HG02642 (cell line): ENCODE data around the gene METTL1.

Experiments used
- ATAC-seq: cut with Tn5 transposase; IDR thresholded peaks from one replicate; pipeline ENCODE4 v1.9.1; 2021; ENCODE audit warnings: mild to moderate bottlenecking; ENCODE audit not compliant: unreplicated experiment, poor library complexity

The METTL1 gene

GRCh38 chr12:57771236-57771872 lies 551 bp downstream of the METTL1 start:
- peak; percentile 70 for ATAC-seq

DNA sequence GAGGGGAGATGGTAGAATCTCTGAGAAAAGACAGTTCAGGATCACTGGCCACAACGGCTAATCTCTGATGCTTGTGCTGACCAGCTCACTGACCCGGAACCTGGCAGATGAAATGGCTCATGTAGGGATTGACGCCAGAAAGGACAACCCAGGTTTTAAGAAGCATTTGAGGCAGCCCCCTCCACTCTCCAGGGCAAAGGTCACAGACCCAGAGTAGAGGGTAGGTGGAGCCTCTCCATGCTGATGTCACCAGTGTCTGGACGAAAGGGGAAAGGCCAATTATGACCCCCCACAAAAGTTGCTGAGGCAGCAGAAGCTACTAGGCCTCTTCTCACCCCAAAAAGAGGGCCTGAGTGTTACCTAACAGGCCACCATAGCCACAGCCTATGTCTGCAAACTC lies 1.2 kb downstream of the METTL1 start:
- no peak for ATAC-seq

DNA sequence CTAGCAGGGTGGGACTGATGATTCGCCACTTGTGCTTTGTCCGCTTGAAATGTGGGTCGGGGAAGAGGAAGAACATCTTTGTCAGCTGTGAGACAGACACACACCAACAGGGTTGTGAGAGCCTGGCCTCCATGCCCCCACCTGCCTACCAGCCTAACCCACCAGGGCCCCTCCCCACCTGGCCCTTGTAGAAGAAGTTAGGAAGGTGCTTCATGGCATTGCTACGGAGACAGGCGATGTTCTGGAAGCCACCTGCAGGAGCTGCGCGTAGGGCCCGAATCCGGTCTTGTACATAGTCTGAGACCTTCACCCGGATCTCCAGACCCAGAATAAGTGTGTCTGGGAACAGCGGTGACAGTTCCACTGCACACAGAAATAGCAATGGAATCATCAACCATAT lies 2.3 kb downstream of the METTL1 start:
- no peak for ATAC-seq

- ATAC-seq, result no peak
These were observed 4.0 kb downstream of the METTL1 start for GRCh38 chr12:57767876-57768275.

DNA sequence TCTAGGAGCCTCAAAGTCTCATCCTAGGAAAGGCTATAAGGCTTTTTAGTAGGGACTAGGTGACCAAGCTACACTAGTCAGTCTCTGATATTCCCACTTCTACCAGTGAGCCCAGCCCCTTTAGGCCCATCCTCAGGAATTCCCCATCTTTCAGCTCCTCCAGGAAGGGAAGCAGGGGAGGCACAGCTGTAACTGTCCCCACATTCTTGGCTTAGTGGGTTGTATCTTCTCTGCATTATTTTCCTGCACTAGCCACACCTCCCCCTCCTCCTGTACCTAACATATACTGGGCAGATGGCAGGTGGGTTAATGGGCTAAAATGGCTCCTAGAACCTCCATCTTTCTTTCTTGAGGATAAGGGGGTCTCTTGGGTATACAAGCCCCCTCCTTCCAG lies 4.6 kb downstream of the METTL1 start:
- no peak for ATAC-seq

DNA sequence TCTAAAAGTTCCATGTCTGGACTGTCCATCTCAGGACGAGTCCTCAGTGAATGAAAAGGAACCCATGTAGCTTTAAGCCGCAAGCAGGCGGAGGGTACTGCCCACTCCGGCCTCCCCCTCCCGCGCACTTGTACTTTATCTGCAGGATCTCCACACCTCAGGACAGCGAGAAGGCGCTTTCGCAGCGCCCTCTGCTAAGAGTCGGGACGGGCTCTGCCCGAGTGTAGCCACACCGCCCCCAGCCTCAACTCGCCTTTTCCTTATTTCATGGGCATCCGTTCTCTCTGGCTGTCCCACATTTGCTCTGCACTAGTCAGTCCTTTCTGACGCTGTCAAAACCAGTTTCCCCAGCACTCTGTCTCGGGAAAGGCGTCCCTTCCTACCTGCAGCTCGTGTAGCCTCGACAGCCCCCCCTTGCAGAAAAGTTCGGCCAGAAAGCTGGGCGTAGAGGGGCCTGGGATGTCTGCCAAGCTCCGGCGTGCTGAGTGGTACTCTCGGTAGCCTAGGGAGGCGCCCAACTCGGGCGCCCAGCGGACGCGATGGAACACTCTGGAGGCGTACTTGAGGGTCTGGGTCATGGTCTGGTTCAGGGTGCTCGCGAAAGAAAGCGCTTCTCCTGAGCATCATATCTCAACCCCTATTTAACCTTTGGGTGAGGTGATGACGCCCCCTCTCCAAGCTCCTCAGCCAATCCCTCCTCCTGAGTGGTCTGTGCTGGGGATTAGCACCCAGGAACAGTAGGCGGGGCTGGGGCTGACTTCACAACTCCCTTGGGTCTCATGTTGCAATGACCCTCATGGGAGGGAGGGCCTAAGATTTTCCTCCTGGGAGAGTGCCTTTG lies 5.2 kb downstream of the METTL1 start, which contains the start of gene CYP27B1:
CYP27B1 (minus strand) TSS at position 615 of the 841 bp plus-strand sequence; CDS start at position 578, 37 bp downstream.
- no peak for ATAC-seq

DNA sequence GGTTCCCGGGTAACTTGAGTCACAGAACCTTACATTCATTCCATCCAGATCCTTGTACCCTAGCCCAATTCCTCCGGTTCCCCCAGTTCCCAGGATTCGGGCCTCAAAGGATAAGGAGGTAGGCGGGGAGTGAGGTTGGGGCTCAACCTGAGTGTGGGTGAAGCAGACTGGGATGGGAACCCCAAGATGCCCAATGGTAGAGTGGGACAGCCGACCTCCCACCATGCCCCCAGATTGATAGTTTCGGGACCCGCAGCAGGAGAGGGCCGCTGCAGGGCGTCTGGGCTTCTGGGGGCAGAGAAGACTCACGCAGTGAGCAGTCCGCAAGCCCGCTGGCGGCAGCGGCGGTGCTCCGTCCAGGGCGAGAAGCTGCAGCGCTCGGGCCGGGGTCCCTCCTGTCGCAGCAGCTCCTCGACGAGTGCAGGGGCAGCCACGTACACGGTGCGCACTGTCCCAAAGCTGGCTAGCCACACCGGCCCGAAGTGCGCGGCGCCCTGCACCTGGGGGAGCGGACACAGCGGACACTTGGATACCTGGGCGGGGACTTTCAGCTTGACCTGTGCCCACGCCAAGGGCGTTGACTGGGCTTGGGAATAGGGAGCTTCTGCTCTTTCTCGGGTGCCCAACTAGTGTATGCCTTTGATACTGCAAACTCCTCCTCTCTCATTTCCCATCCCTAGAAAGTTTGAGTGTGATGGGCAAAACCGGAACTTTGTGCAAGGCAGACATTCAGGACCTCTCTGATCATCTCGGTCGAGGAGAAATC lies 6.0 kb downstream of the METTL1 start:
- ATAC-seq, result no peak

GRCh38 chr12:57765003-57765697 lies 6.8 kb downstream of the METTL1 start:
- ATAC-seq, result peak; percentile 62

DNA sequence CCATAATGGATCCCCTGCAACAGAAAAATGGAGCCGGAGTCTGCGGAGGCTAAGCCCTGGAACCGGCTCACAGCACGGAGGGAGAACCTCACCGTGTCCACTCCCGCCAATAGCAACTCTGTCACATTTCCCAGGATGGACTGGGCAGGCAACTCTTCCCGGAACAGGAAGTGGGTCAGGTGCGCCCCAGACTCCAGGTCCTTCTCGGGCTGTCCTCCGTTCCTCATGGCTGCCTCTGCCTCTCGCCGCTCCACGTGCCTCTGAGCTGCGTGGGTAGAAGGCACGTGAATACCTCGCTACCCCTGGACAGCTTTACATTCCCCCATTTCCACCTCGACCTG lies 7.3 kb downstream of the METTL1 start:
- ATAC-seq, result peak; percentile 3

GRCh38 chr12:57763881-57764661 lies 7.8 kb downstream of the METTL1 start:
- ATAC-seq, result no peak

GRCh38 chr12:57762463-57762862 lies 9.4 kb downstream of the METTL1 start:
- no peak for ATAC-seq

DNA sequence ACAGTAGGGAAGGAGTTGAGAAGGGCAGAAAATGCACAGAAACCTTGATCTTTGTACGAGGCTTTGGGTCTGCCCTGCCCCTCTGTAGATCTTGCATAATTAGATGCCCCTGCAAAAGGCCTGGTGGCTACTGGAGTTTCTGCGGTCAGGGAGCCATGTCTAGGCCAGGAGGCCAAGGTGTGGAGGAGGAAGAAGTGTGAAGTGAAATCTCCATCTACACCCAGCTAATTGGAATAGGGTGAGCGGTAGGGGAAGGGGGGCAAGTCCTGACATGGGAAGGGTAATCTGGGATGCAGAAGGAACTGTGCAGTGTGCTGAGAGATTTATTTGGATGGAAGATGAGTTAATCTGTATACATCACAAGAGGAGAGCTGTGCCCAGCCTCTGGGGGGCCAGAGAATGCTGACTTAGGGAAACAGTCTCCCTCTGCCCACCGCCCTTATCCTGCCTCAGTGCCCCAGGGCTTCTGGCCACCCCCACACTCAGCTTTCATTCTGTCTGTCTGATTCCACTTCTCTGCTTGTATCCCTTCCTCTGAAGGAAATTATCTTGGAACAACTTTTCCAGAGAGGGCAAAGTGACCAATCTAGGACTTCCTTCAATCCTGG lies 10.4 kb downstream of the METTL1 start:
- ATAC-seq, result no peak

DNA sequence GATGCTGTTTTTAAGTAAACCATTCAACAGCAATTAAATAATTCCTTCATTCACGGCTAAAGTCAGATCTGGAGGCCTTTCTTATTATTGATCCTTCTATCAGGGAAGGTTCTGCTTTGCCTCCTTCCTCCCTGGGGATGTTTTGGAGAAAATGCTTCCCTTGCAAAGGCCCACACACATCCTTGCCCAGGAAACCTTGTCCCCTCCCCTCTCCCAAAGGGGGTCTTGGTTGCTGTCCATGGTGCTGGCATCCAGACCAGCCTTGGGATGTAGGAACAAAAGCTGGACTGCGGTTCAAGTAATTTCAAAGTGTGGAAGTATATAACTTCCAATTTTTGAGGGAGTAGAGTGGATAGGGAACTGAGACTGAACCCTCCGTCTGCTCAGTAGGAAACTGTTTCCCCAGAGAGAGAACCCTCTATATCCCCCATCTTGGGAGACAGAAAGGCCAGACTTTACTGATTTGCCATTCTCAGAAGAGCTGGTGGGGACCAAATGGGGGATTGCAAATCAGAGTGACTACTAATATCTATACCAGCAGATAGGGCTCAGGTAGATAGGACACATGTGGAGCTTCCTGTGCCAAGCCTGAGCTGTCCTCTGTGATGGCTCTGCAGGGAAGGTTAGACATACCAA lies 11.4 kb downstream of the METTL1 start:
- ATAC-seq, result no peak

GRCh38 chr12:57759360-57759980 lies 12.4 kb downstream of the METTL1 start:
- no peak for ATAC-seq

GRCh38 chr12:57758552-57759359 lies 13.1 kb downstream of the METTL1 start:
- ATAC-seq, result no peak

DNA sequence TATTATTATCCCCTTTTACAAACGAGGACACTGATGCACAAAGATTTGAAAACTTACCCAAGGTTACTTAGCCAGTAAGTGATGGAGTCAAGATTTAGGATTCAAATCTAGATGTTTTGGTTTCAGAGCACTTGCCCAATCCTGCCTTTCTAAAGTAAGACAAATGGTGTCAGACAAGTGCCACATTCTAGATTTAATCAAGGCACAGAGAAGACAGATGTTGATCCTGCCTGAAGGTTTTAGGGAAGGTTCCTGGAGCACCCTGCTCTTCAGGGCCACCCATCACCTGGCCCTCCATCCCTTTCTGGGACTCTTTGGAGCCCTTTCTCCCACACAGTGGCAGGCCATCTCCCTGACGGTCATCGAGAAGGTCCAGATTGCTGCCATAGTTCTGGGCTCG lies 14.1 kb downstream of the METTL1 start:
- no peak for ATAC-seq

- ATAC-seq, result peak; percentile 16
These were observed 15.2 kb downstream of the METTL1 start for GRCh38 chr12:57756406-57757341.
